Right cardiac atrium (tissue), 5 donors: ENCODE measurements around the gene BCL7C. TPM values are rescaled to one million over a fixed set of nuclear protein-coding genes. Genes with fewer than 3 reads are reported as not detected.

Experiments used
- ATAC-seq, 2 donors: fragments of 200-7000 bp; cut with Tn5 transposase; one replicate each; pipeline versions ENCODE4 v1.8.0 to v1.9.1; 2020; ENCODE audit warnings: moderate library complexity in 2 of 2, mild to moderate bottlenecking in 1 of 2
- DNase-seq, 3 donors: peaks; one replicate each; pipeline ENCODE4 v3.0.0-alpha.2; 2020
- H3K27ac ChIP-seq: one replicate; pipeline ENCODE4 v1.5.1; 2013; ENCODE audit warnings: mild to moderate bottlenecking, low read length, control low read depth, moderate library complexity
- H3K27me3 ChIP-seq: one replicate; pipeline ENCODE4 v1.6.1; 2013; ENCODE audit not compliant: control insufficient read depth, insufficient read depth
- H3K4me1 ChIP-seq: one replicate; pipeline ENCODE4 v1.6.1; 2013; ENCODE audit warnings: low read length; ENCODE audit not compliant: control insufficient read depth, insufficient read depth
- H3K4me3 ChIP-seq: one replicate; pipeline ENCODE4 v1.5.1; 2013; ENCODE audit warnings: low read length, control low read depth
- H3K9me3 ChIP-seq: one replicate; pipeline ENCODE4 v1.6.1; 2013; ENCODE audit warnings: low read length; ENCODE audit not compliant: control insufficient read depth
- WGBS: extraction: QIAGEN DNeasy Blood & Tissue Kit; methylation state at CpG from one replicate; pipeline ENCODE4 v1.1.7; 2013; 5-methylcytosine and 5-hydroxymethylcytosine counted together
- intact Hi-C, 4 donors: fragments of 100-400 bp; cut with DNase I; formaldehyde crosslinking; loops; one replicate each; pipeline versions ENCODE4 v1.11.0 to v1.14.0; 2022 to 2023
- polyA plus RNA-seq: library from polyadenylated mRNA; stranded (reverse); fragments of 200-250 nt; gene quantifications from one replicate; pipeline ENCODE4 v1.2.3, GENCODE V29; 2013
- total RNA-seq, 4 donors: library from RNA; stranded (reverse); fragmentation: NEBNext Ultra II Directional; extraction: Animal tissue kit (Norgen Biotek cat#: 25700); gene quantifications; one replicate each; pipeline ENCODE4 v1.2.1, GENCODE V29; 2021
- donor health status: healthy with polysubstance abuse.
- donor health status: DM: no; HTN: yes; CAD: no.
- donor health status: DM: no; HTN: no; CAD: no.
- donor health status: DM: no; HTN: yes; CAD: no; lungs with severe emphysema.
- donor health status: DM: yes; HTN: yes; CAD: no.

Gene BCL7C
- total and polyA plus RNA-seq, 5 donors: 20.6 to 31.7 (median 29.2) TPM

- peaks cover 3% of the 10 kb centered on the region for H3K4me1 ChIP-seq
- H3K27me3 ChIP-seq: no peaks in the 10 kb centered on the region
- H3K4me3 ChIP-seq: no peak overlapping the region
- ATAC-seq (peak; percentile 50 to 62), DNase-seq (peak; percentile 42 to 65 (median 61))
- no peaks in the 10 kb centered on the region for H3K9me3 ChIP-seq
- 62% methylated on average over 4 of the region's 4 CpGs for WGBS
- intact Hi-C loops: loop anchor here in 1 of 4 donors (5.0 kb wide), 1 partner anchor 61 kb away; no protein-coding TSS in a partner anchor
- H3K27ac ChIP-seq: peak overlapping the region; percentile 89
These were observed 9.7 kb upstream of the BCL7C start for GRCh38 chr16:30903596-30903995.

- DNase-seq: peak in 1 of 3 donors; percentile 40
- peak overlapping the region; percentile 71 for H3K27ac ChIP-seq
- 71% methylated on average over 4 of the region's 4 CpGs for WGBS
- H3K9me3 ChIP-seq: no peaks in the 10 kb centered on the region
- peak; percentile 5 to 9 for ATAC-seq
- no peak overlapping the region for H3K4me3 ChIP-seq
- H3K4me1 ChIP-seq: peaks cover 3% of the 10 kb centered on the region
- intact Hi-C loops: loop anchor here in 1 of 4 donors (5.0 kb wide), 1 partner anchor 61 kb away; no protein-coding TSS in a partner anchor
- H3K27me3 ChIP-seq: no peaks in the 10 kb centered on the region
These were observed 9.1 kb upstream of the BCL7C start for GRCh38 chr16:30903002-30903401.

- peak; percentile 79 to 92 (median 91) for DNase-seq
- Histone ChIP-seq H3K4me1 (peaks cover 3% of the 10 kb centered on the region), H3K4me3 (peak overlapping the region; percentile 83), H3K9me3 (no peaks in the 10 kb centered on the region), H3K27me3 (no peaks in the 10 kb centered on the region), H3K27ac (peak overlapping the region; percentile 71)
- ATAC-seq: peak; percentile 83 to 88
- intact Hi-C loops: loop anchor here in 1 of 4 donors (5.0 kb wide), 1 partner anchor 60 kb away; no protein-coding TSS in a partner anchor
- 9% methylated on average over 99 of the region's 99 CpGs for WGBS
These were observed 8.4 kb upstream of the BCL7C start for GRCh38 chr16:30902029-30902972.

- ATAC-seq: no peak
- Histone ChIP-seq H3K4me1 (peaks cover 3% of the 10 kb centered on the region), H3K4me3 (peak overlapping the region; percentile 83), H3K27ac (peak overlapping the region; percentile 69), H3K9me3 (no peaks in the 10 kb centered on the region), H3K27me3 (no peaks in the 10 kb centered on the region)
- intact Hi-C loops: loop anchor here in 1 of 4 donors (5.0 kb wide), 1 partner anchor 59 kb away; no protein-coding TSS in a partner anchor
- peak in 1 of 3 donors; percentile 51 for DNase-seq
- WGBS: 40% methylated on average over 6 of the region's 6 CpGs
These were observed 7.5 kb upstream of the BCL7C start for GRCh38 chr16:30901201-30902028.

- Histone ChIP-seq H3K4me3 (no peak overlapping the region), H3K9me3 (no peaks in the 10 kb centered on the region), H3K4me1 (peaks cover 4% of the 10 kb centered on the region), H3K27ac (no peak overlapping the region), H3K27me3 (no peaks in the 10 kb centered on the region)
- intact Hi-C loops: loop anchor here in 1 of 4 donors (5.0 kb wide), 1 partner anchor 58 kb away; no protein-coding TSS in a partner anchor
- WGBS: over 99% methylated on average over 5 of the region's 5 CpGs
- DNase-seq: peak in 1 of 3 donors; percentile 6
- no peak for ATAC-seq
These were observed 6.7 kb upstream of the BCL7C start for GRCh38 chr16:30900588-30900987.

- H3K27me3 ChIP-seq: no peaks in the 10 kb centered on the region
- peaks cover 5% of the 10 kb centered on the region for H3K4me1 ChIP-seq
- no peak overlapping the region for H3K4me3 ChIP-seq
- intact Hi-C loops: loop anchor here in 1 of 4 donors (5.0 to 10.0 kb wide), 2 partner anchors 57 to 115 kb away; partner anchors contain the start of gene ZNF629
- no peak overlapping the region for H3K27ac ChIP-seq
- ATAC-seq: no peak
- 87% methylated on average over 2 of the region's 2 CpGs for WGBS
- H3K9me3 ChIP-seq: no peaks in the 10 kb centered on the region
- DNase-seq: peak in 1 of 3 donors; percentile 3
These were observed 5.9 kb upstream of the BCL7C start for GRCh38 chr16:30899794-30900193.

- peak; percentile 94 to 97 (median 97) for DNase-seq
- Histone ChIP-seq H3K4me1 (peaks cover 5% of the 10 kb centered on the region), H3K4me3 (peak overlapping the region; percentile 67), H3K27ac (peak overlapping the region; percentile 98), H3K9me3 (no peaks in the 10 kb centered on the region), H3K27me3 (no peaks in the 10 kb centered on the region)
- intact Hi-C loops: loop anchor here in 1 of 4 donors (10.0 kb wide), 1 partner anchor 112 kb away; the partner anchor contains the start of gene ZNF629
- 16% methylated on average over 31 of the region's 31 CpGs for WGBS
- ATAC-seq: peak; percentile 75 to 80
These were observed 3.2 kb upstream of the BCL7C start for GRCh38 chr16:30896889-30897733.

GRCh38 chr16:30896261-30896888, 2.5 kb upstream of the BCL7C start, which contains the start of gene CTF1:
TSS of gene CTF1 (plus strand) at chr16:30896614. CDS start at chr16:30896644, 30 bp downstream.
- Histone ChIP-seq H3K4me1 (peaks cover 5% of the 10 kb centered on the region), H3K9me3 (no peaks in the 10 kb centered on the region), H3K27me3 (no peaks in the 10 kb centered on the region), H3K4me3 (peak within 1 kb of the TSS; percentile 67), H3K27ac (peak within 1 kb of the TSS; percentile 98)
- intact Hi-C loops: loop anchor here in 1 of 4 donors (10.0 kb wide), 1 partner anchor 112 kb away; the partner anchor contains the start of gene ZNF629
- ATAC-seq: peak; percentile 68 to 79
- WGBS: 10% methylated on average over 31 of the region's 31 CpGs
- peak; percentile 81 to 93 (median 92) for DNase-seq

GRCh38 chr16:30895627-30896260, 1.9 kb upstream of the BCL7C start:
- intact Hi-C loops: loop anchor here in 1 of 4 donors (10.0 kb wide), 1 partner anchor 111 kb away; the partner anchor contains the start of gene ZNF629

More at GRCh38 chr16:30895627-30896260, 1.9 kb upstream of the BCL7C start:
- H3K4me1 ChIP-seq: peaks cover 5% of the 10 kb centered on the region
- no peaks in the 10 kb centered on the region for H3K27me3 ChIP-seq
- H3K27ac ChIP-seq: peak overlapping the region; percentile 98
- WGBS: 60% methylated on average over 32 of the region's 32 CpGs
- DNase-seq (peak in 2 of 3 donors; percentile 53 to 60), ATAC-seq (no peak)
- no peaks in the 10 kb centered on the region for H3K9me3 ChIP-seq
- peak overlapping the region; percentile 67 for H3K4me3 ChIP-seq
